GM21717 (cell line): ENCODE results near the gene KCNJ6.
A peak's percentile ranks its signal among the peaks of the same experiment; 100 is the strongest.
"Not testable (repeated sequence)": the region's sequence is repeated elsewhere in the genome, so short reads cannot be mapped to it uniquely, and the experiment has no call there.

ENCODE experiments used
- ATAC-seq: cut with Tn5 transposase; IDR thresholded peaks from one replicate; pipeline ENCODE4 v1.9.1; 2021; ENCODE audit warnings: mild to moderate bottlenecking, moderate library complexity; ENCODE audit not compliant: unreplicated experiment

The KCNJ6 gene

GRCh38 chr21:37746849-37747248 lies 169.4 kb downstream of the KCNJ6 start:
- ATAC-seq = no peak

DNA sequence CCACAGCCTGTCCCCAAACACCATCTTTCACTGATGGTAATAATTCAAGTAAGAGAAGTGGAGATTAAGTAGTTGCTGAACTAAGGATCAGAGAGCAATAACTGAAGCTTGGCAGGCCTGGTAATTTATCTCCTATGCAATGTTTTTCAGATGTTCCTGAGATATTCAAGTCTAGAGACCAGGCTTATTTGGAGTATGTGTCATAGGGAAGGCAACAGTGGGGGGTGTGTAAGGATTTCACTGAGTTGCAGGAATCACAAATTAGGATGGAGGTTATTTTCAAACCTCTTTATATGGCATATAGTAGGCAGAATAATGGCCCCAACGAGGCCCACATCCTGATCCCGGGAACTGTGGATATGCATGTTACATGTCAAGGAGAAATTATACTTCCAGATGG lies 171.7 kb downstream of the KCNJ6 start:
- ATAC-seq = no peak

- ATAC-seq = no peak
These were observed 173.7 kb downstream of the KCNJ6 start for GRCh38 chr21:37742532-37742931.

GRCh38 chr21:37742115-37742514 lies 174.1 kb downstream of the KCNJ6 start:
- ATAC-seq = no peak

DNA sequence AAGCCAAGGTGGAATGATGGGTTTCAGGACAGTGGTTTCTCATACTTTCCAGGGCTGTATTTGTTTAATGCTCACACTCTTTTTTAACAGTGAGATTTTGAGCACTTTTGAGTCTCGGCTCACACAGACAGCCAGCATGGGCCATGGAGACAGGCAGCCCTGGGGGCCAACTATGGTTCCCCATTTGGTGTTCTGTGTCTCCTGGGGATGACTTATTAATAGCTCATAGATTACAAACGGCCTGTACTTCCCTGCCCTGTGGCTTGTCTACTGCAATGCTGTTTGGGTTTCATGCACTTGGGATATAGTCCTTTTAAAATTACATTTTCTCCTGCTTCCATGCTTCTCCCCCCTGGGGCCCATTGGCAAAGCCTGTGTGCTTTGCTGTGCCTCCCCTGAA lies 178.3 kb downstream of the KCNJ6 start:
- no peak for ATAC-seq

GRCh38 chr21:37737507-37737906 lies 178.8 kb downstream of the KCNJ6 start:
- no peak for ATAC-seq

DNA sequence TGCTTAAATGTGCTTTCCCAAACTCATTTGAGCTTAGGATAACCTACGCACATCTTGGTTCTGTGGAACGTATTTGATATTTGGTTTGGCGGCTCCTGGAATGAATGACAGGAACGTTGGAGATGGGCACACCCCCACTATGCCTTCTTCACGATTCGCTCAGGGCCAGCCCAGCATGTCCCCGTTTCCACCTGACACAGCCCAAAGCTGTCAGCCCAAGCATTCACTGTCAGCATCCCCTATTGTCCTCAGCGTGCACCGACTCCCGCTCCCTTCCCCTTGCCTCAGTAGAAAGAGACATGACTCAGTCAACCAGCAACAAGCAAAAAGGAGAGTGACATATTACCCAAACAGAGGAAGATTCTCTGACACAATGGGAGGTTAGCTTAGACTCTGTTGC lies 181.4 kb downstream of the KCNJ6 start:
- no peak for ATAC-seq

DNA sequence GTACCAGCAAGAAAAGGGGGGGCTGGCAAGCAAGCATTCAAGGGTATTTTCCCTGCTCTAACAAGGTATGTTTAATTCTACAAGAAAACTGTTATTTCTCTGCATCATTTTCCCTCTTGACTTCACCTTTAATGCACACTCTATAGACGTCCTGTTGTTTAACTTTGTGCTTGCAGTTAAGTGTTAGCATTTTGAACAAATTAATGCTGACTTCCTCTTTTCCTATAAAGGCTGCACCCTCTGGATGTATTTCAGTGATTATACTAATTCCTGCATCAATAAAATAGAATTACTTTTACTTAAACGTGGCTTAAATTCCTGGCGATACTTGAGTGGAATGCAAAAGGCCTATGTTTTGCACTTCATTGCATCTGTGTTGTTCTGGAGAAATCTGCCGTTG lies 183.3 kb downstream of the KCNJ6 start:
- ATAC-seq = no peak

DNA sequence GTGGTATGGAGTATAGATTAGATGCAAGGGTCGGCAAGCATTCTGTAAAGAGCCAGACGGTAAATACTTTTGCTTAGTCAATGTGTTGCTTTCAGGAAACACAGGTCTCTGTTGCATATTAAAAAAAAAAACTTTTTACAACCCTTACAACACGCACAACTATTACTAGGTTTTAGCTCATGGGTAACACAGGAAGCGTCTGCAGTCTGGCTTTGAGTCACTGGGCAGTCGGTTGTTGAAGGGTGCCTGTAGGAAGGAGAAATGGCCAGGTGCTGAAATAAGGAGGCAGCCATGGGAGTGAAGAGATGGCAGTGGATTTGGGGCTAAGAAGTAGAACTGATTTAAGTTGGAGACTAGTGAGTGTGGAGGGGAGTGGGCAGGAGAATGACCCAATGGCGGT lies 192.1 kb downstream of the KCNJ6 start:
- ATAC-seq = no peak

DNA sequence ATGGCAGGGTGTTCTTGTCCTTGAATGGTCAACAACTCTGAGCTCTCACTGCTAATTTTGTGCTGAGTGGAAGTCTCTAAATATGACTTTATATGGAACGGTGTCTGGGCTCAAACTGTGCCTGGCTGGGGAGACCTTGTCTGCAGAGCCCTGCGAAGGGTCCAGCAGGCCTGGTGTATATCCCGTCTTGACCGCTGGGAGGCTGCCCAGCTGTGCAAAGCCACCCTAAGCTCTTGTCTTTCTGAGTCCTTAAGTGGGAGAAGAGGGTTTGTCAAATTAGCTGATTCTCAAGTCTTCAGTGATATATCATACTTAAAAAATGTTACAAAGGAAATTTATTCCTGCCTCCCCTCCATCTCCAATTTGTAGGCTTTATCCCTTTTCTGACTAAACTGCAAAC lies 198.7 kb downstream of the KCNJ6 start:
- no peak for ATAC-seq

DNA sequence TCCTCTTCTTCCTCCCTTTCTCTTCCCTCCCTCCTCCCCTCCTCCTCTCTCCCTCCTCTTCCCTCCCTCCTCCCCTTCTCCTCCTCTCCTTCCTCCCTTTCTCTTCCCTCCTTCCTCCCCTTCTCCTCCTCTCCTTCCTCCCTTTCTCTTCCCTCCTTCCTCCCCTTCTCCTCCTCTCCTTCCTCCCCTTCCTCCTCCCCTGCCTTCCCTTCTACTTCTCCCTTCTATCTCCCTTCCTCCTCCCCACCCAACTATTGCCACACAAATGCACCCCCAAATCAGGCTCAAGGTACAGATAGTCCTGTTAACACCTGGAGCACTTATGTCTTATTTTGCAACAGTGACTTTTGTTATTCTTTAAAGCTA lies 203.7 kb downstream of the KCNJ6 start:
- ATAC-seq = not testable (repeated sequence)

DNA sequence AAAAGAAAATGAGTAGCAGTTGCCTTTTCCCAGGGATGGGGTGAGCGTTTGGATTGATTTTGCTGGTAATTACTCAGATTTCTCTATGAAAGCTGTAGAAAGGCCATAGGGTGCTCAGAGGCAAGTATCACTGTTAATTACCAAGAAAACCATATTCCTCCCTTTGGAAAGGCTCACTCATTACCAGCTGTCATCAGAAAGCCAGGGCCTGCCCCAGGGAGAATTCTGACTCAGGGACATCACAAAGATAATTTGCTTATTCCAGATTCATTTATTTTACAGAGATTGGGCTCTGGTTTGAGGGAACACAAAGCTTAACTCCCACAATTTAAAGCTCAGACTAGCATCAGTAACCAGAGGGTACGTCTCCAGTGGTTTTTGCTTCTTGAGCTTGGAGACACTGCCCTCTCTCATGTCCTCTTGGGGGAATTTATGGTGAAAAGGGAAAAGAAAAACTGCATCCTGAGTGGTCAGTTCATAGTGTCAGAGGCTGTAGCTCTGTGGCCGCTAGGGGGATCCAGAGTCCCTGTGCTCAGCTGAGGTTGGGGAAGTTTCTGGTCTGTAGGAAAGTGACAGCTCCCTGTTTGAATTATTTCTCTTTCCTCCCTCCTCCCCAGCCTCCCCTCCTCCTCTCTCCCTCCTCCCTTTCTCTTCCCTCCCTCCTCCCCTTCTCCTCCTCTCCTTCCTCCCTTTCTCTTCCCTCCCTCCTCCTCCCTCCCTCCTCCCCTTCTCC lies 204.3 kb downstream of the KCNJ6 start:
- no peak for ATAC-seq

- ATAC-seq = no peak
These were observed 204.9 kb downstream of the KCNJ6 start for GRCh38 chr21:37711286-37711829.

DNA sequence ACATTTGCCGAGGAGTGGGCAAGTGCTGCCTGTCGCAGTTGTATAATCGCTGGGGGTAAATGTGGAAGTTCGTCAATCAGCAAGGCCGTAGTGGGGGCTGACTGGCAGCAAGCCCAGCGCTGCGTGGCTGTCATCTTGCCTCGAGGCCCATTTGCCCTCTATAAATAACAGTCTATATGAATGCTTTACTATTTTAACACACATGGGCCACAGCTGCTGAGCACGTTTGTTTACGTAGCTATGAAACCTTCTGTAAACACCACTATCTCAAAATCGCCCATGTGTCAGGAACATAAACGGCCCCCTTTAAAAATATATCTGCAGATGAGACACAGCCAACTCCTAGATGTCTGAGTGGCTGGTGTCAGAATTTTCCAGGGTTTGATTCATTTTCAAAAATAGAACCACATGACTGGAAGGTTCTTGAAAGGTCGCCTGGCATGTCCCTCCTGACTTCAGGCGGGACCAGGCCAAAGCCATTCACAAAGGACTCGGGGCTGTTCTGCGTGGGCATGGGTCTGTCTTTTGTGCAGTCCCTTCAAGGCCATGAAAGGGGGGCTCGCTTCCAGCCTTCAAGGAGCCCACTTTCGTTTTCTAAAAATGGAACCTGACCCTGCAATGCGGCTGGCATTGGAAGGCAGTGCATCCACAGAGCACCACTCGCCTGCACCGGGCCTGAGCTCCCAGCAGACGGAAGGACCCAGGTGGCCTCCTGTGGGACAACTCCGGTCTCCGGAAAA lies 205.5 kb downstream of the KCNJ6 start:
- no peak for ATAC-seq

- no peak for ATAC-seq
These were observed 211.5 kb downstream of the KCNJ6 start for GRCh38 chr21:37704751-37705150.

GRCh38 chr21:37702241-37702640 lies 214.0 kb downstream of the KCNJ6 start:
- ATAC-seq = no peak

- peak; percentile 72 for ATAC-seq
These were observed 215.5 kb downstream of the KCNJ6 start for GRCh38 chr21:37700641-37701202.

DNA sequence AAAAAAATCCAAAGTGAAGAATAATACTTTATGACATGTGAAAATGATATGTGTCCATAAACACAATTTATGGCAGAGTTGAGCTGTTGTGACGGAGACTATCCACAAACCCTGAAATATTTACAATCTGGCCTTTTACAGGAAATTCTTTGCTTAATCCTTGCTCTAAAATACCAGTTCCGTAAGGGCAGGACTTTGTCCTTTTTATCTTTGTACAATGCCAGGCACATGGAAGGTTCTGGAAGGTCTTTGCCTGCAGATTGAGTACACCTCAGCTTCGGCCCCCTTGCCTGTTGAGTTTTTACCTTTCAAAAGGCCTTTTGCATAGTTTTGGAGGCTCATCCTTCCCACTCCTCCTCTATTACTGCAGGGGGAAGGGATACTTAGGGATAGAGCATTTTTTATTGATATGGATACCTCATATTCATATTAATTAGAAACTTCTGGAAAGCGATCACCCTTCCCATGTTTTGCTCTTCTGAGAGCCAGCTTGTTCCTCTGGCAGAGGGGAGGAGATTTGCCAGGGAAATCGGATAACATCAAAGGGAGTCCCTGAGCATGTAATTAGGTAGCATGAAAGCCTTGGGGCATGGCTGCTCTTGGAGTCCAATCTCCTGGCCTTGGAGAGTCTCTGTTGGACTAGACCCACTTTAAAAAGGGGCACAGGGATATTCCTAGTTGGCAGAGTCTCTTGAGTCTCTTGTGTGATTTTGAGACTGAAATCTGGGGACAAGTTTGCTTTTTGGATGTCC lies 217.1 kb downstream of the KCNJ6 start:
- no peak for ATAC-seq

DNA sequence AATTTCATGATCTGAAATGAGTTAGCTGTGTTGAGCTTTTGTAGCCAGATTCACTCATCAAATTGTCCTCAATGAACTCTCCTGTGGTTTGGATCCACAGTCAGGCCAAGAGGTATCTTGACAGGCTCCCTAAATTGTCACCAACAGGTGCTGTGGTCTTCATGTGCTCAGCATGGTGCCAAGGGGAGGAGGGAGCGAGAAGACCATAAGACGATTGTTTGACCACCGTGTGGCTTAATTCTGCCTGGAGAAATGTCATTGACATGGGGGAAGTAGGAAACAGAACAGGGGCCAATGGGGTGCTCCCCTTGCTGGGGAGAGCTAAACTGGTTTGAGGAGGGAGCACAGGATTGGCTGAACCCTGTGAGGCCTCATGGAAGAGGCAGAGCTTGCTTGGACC lies 219.3 kb downstream of the KCNJ6 start:
- no peak for ATAC-seq

GRCh38 chr21:37695111-37695510 lies 221.1 kb downstream of the KCNJ6 start:
- no peak for ATAC-seq

DNA sequence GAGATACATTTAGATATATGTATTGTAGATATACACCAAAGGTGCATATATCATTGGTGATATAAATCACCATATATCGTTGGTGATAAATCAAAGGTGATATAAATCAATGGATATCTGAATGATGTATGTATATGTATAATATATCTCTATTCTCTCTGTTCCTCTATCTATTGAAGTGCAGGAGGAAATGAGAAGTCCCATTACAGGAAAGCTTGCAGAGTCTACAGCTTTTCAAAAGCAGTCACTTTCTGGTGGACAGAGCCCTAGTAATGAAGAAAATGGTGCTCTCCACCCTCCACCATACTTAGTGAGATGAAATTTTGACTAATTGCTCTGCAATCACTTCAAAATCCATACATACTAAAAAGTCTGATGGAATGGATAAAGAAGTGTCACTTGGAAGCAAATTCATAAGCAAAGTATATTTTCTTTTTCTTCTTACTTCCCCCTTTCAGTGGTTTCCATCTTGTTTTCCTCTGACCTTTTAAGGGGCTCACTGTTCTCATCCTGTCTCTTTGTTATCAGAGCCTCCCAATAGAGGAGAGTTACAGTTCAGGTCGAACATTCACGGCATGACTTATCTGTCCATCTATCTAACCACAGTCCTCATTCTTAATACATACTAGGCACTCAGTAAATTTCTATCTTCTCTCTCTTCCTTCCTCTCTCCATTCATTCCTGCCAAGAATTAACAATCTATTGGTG lies 227.2 kb downstream of the KCNJ6 start:
- ATAC-seq = no peak
